ENCODE data around the gene RPP30. TPM values are rescaled to one million over a fixed set of nuclear protein-coding genes. Genes with fewer than 3 reads are reported as not detected.

RPP30 gene
- total RNA-seq (10 to 100 TPM; 35.4 to 35.6 TPM), polyA plus RNA-seq (10 to 100 TPM; 36.7 to 48.2 (median 37.7) TPM), total RNA-seq (15.7 to 41.0 (median 33.2) reads per million in 6 experiments)

- peaks cover 5 to 16% (median 10%) of the 10 kb centered on the region in 3 donors for H3K36me3 Mint-ChIP-seq
Measured at GRCh38 chr10:90871766-90872647, at the start of gene RPP30. TSS of gene RPP30 (plus strand) at chr10:90871974. CDS start at chr10:90871987, 13 bp downstream.

GRCh38 chr10:90822508-90822907 is 49.3 kb upstream of the RPP30 start:
- ATAC-seq, result no peak
- Mint-ChIP-seq H3K9me3 (peaks cover 3 to 18% (median 10%) of the 10 kb centered on the region in 9 donors), H3K36me3 (peaks cover 0 to 10% (median 6%) of the 10 kb centered on the region in 3 donors), H3K4me3 (no peak overlapping the region), H3K4me1 (no peaks in the 10 kb centered on the region), H3K27me3 (peaks cover 18 to 46% (median 28%) of the 10 kb centered on the region in 5 donors), H3K27ac (no peak overlapping the region)
- no peak for DNase-seq
- POLR2A ChIA-PET, result no interaction called here

More at GRCh38 chr10:90871766-90872647, at the start of gene RPP30:
- ATAC-seq, result peak; percentile 99 to 100
- peaks cover 10 to 33% (median 32%) of the 10 kb centered on the region in 4 donors for H3K4me1 Mint-ChIP-seq
- peaks cover 6 to 35% (median 22%) of the 10 kb centered on the region in 5 donors for H3K27me3 Mint-ChIP-seq
- peak within 1 kb of the TSS; percentile 93 to 99 (median 98) for H3K4me3 Mint-ChIP-seq
- POLR2A ChIA-PET, result interaction anchor here (1.4 kb wide), 1 partner anchor 292 kb away, joined by 5 read pairs; no protein-coding TSS in a partner anchor
- peak; percentile 67 to 84 (median 76) for DNase-seq
- peaks cover 0 to 7% (median 0%) of the 10 kb centered on the region in 9 donors for H3K9me3 Mint-ChIP-seq
- H3K27ac Mint-ChIP-seq, result peak within 1 kb of the TSS; percentile 78 to 96 (median 92)

DNA sequence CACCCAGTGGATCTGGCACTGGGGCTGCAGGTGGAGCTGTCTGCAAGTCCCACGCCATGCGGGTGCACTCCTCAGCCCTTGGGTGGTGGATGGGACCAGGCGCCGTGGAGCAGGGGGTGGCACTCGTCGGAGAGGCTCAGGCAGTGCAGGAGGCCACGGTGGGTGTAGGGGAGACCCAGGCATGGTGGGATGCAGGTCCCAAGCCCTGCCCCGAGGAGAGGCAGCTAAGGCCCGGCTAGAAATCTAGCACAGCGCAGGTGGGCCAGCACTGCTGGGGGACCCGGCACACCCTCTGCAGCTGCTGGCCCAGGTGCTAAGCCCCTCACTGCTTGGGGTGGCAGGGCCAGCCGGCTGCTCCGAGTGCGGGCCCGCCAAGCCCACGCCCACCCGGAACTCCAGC is 39.7 kb upstream of the RPP30 start:
- POLR2A ChIA-PET, result no interaction called here
- Mint-ChIP-seq H3K36me3 (no peaks in the 10 kb centered on the region), H3K27me3 (peaks cover 0 to 5% (median 5%) of the 10 kb centered on the region in 5 donors), H3K9me3 (no peaks in the 10 kb centered on the region), H3K4me3 (no peak overlapping the region), H3K4me1 (no peaks in the 10 kb centered on the region), H3K27ac (no peak overlapping the region)
- ATAC-seq (no peak), DNase-seq (no peak)

DNA sequence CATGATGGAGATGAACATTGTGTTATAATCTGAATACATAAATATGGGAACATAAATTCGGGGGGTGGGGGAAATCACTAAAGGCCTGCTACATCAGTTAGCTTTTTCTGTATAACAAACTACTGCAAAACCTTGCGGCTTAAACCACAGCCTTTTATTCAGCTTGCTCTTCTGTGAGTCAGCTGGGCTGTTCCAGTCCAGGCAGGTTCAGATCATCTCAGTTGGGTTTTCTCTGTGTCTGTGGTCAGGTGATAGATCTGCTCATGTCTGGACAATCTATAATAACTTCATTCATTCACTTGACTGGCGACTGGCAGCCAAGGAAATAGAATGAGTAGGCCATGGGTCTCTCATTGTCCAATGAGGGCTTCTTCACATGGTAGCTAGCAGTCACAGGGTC is 37.4 kb upstream of the RPP30 start:
- Mint-ChIP-seq H3K36me3 (no peaks in the 10 kb centered on the region), H3K27ac (no peak overlapping the region), H3K4me1 (no peaks in the 10 kb centered on the region), H3K4me3 (no peak overlapping the region), H3K27me3 (peaks cover 0 to 11% (median 2%) of the 10 kb centered on the region in 5 donors), H3K9me3 (no peaks in the 10 kb centered on the region)
- POLR2A ChIA-PET, result no interaction called here
- ATAC-seq (no peak), DNase-seq (no peak)

DNA sequence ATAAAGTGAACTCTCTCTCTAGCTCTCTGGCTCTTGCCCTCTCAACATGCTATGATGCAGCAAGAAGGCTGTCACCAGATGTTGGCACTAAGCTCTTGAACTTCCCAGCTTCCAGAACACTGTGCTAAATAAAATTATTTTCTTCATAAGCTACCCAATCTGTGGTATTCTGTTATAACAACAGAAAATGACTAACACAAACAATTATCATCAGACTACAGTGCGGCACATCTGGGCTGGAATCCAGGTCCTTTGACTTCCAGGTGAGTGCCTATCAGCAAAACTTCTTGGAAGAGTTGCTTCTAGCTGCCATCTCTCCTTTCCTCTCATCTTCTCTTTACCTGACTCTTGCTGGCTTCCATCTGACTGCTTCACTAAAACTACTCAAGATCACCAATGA is 34.3 kb upstream of the RPP30 start:
- no peak for ATAC-seq
- Mint-ChIP-seq H3K36me3 (no peaks in the 10 kb centered on the region), H3K9me3 (no peaks in the 10 kb centered on the region), H3K27me3 (peaks cover 0 to 15% (median 11%) of the 10 kb centered on the region in 5 donors), H3K4me1 (no peaks in the 10 kb centered on the region), H3K27ac (no peak overlapping the region), H3K4me3 (no peak overlapping the region)
- DNase-seq, result no peak
- POLR2A ChIA-PET, result no interaction called here

DNA sequence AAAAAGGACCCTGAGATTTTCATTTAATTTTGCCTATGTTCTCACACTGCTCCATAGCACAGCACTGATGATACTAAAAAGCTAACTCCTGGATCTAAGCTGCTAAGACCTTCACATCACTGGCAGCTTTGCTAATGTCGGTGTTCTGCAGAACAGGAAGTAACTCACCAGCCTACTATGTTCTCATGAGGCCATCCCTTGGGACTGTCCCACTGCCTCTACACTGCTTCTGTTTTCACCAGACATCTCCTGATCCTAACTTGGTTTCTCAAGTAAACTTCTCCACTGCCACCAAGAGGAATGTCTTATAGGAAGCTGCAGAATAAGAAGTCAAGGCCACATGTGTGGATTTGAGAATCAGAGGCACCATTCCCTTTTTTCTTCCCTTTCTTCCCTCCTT is 29.0 kb upstream of the RPP30 start:
- Mint-ChIP-seq H3K9me3 (peaks cover 0 to 3% (median 0%) of the 10 kb centered on the region in 9 donors), H3K36me3 (no peaks in the 10 kb centered on the region), H3K4me3 (no peak overlapping the region), H3K4me1 (peaks cover 0 to 5% (median 0%) of the 10 kb centered on the region in 4 donors), H3K27ac (no peak overlapping the region), H3K27me3 (peaks cover 26 to 44% (median 30%) of the 10 kb centered on the region in 5 donors)
- POLR2A ChIA-PET, result no interaction called here
- ATAC-seq (no peak), DNase-seq (no peak)

GRCh38 chr10:90845726-90846125 is 26.0 kb upstream of the RPP30 start:
- peaks cover 5 to 16% (median 11%) of the 10 kb centered on the region in 9 donors for H3K9me3 Mint-ChIP-seq
- no peak overlapping the region for H3K4me3 Mint-ChIP-seq
- H3K27ac Mint-ChIP-seq, result no peak overlapping the region
- POLR2A ChIA-PET, result no interaction called here
- H3K36me3 Mint-ChIP-seq, result peaks cover 0 to 7% (median 5%) of the 10 kb centered on the region in 3 donors
- peaks cover 0 to 5% (median 0%) of the 10 kb centered on the region in 4 donors for H3K4me1 Mint-ChIP-seq
- DNase-seq, result no peak
- ATAC-seq, result no peak
- peaks cover 22 to 43% (median 34%) of the 10 kb centered on the region in 5 donors for H3K27me3 Mint-ChIP-seq

GRCh38 chr10:90846746-90847145 is 25.0 kb upstream of the RPP30 start:
- POLR2A ChIA-PET, result no interaction called here
- Mint-ChIP-seq H3K36me3 (peaks cover 0 to 14% (median 11%) of the 10 kb centered on the region in 3 donors), H3K27me3 (peaks cover 28 to 49% (median 40%) of the 10 kb centered on the region in 5 donors), H3K9me3 (peaks cover 9 to 25% (median 16%) of the 10 kb centered on the region in 9 donors), H3K4me1 (peaks cover 0 to 5% (median 0%) of the 10 kb centered on the region in 4 donors), H3K4me3 (no peak overlapping the region), H3K27ac (no peak overlapping the region)
- DNase-seq (no peak), ATAC-seq (no peak)

GRCh38 chr10:90847436-90847835 is 24.3 kb upstream of the RPP30 start:
- ATAC-seq (no peak), DNase-seq (no peak)
- Mint-ChIP-seq H3K27ac (no peak overlapping the region), H3K4me1 (peaks cover 0 to 5% (median 0%) of the 10 kb centered on the region in 4 donors), H3K9me3 (peaks cover 9 to 31% (median 16%) of the 10 kb centered on the region in 9 donors), H3K36me3 (peaks cover 0 to 15% (median 12%) of the 10 kb centered on the region in 3 donors), H3K4me3 (no peak overlapping the region), H3K27me3 (peaks cover 34 to 55% (median 47%) of the 10 kb centered on the region in 5 donors)
- POLR2A ChIA-PET, result no interaction called here

GRCh38 chr10:90849956-90850749 is 21.6 kb upstream of the RPP30 start:
- DNase-seq, result no peak
- ATAC-seq, result no peak
- Mint-ChIP-seq H3K36me3 (peaks cover 0 to 20% (median 14%) of the 10 kb centered on the region in 3 donors), H3K27me3 (peaks cover 32 to 62% (median 55%) of the 10 kb centered on the region in 5 donors), H3K4me3 (no peak overlapping the region), H3K27ac (no peak overlapping the region), H3K9me3 (peaks cover 9 to 31% (median 16%) of the 10 kb centered on the region in 9 donors), H3K4me1 (peaks cover 0 to 5% (median 0%) of the 10 kb centered on the region in 4 donors)
- POLR2A ChIA-PET, result no interaction called here

GRCh38 chr10:90855126-90855525 is 16.6 kb upstream of the RPP30 start:
- H3K27me3 Mint-ChIP-seq, result peaks cover 36 to 84% (median 60%) of the 10 kb centered on the region in 5 donors
- H3K27ac Mint-ChIP-seq, result no peak overlapping the region
- peaks cover 0 to 19% (median 14%) of the 10 kb centered on the region in 3 donors for H3K36me3 Mint-ChIP-seq
- H3K9me3 Mint-ChIP-seq, result peaks cover 9 to 21% (median 13%) of the 10 kb centered on the region in 9 donors
- POLR2A ChIA-PET, result no interaction called here
- H3K4me1 Mint-ChIP-seq, result peaks cover 4 to 15% (median 11%) of the 10 kb centered on the region in 4 donors
- H3K4me3 Mint-ChIP-seq, result no peak overlapping the region
- DNase-seq, result no peak
- no peak for ATAC-seq

DNA sequence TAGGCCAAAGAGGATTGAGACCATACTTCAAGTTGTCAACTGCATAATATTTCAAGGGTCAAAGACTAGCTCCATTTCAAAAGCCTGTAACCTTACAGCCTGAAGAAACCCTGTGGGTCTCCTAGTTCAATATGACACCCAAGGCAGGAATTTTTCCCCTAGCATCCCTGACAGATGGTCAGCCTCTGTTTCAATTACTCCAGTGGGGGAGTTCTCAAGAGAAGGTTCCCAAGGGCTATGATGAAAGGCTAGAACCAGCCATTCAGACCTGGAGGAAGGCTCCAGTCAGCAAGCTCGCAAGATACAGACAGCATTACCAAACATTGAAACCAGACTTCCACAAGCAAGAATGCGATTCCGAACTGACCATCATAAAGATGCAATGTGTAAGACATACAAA is 15.5 kb upstream of the RPP30 start:
- no peak for ATAC-seq
- POLR2A ChIA-PET, result no interaction called here
- Mint-ChIP-seq H3K27ac (peak overlapping the region in 1 of 10 donors; percentile 20), H3K36me3 (peaks cover 0 to 9% (median 5%) of the 10 kb centered on the region in 3 donors), H3K4me1 (peaks cover 4 to 15% (median 11%) of the 10 kb centered on the region in 4 donors), H3K9me3 (peaks cover 0 to 9% (median 3%) of the 10 kb centered on the region in 9 donors), H3K27me3 (peaks cover 30 to 73% (median 52%) of the 10 kb centered on the region in 5 donors), H3K4me3 (peak overlapping the region in 9 of 10 donors; percentile 36 to 90 (median 64))
- no peak for DNase-seq
